Measurements from ENCODE around the gene IL16. TPM values are rescaled to one million over a fixed set of nuclear protein-coding genes. Genes with fewer than 3 reads are reported as not detected.

Gene IL16
- total RNA-seq, 1 donor from 2014 or later, result 0.99 TPM

GRCh38 chr15:81174125-81174791 lies 22.4 kb upstream of the IL16 start:
- no peak for DNase-seq (ENCODE audit: low read depth in 2 of 2)

GRCh38 chr15:81174792-81175327 lies 21.8 kb upstream of the IL16 start:
- no peak for DNase-seq (ENCODE audit: low read depth in 2 of 2)

- DNase-seq (ENCODE audit: low read depth in 2 of 2), result no peak
Measured at GRCh38 chr15:81175496-81175895, 21.2 kb upstream of the IL16 start.

DNA sequence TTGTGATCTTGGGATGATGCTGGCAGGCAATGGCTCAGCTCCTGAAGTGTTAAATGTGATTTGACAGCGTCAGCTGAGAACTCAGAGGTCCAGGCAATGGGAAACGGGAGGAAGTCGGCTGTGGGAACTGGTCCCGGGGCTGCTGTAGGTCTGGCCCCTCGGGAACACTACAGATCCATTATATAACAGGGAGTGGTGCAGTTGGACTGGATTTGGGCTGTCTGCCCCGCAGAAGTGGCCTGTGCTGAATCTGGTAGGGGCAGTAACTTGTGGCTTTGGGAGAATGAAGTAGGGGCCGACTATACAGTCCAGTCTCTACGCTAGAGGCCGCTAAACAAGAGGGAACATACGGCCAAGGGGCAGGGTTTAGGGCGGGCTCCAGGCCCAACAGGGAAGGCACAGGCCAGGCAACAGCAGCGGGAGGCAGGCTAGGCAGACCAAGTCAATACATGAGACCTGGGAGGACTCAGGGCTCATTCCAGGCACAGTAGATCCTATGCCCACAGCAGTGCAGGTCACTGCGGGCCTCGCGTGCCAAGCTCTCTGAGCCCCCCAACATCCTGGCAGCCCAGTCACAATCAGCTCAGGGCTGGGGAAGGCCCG lies 20.3 kb upstream of the IL16 start:
- DNase-seq (ENCODE audit: low read depth in 2 of 2), result no peak

GRCh38 chr15:81178365-81178764 lies 18.3 kb upstream of the IL16 start:
- no peak for DNase-seq (ENCODE audit: low read depth in 2 of 2)

- DNase-seq (ENCODE audit: low read depth in 2 of 2), result no peak
Measured at GRCh38 chr15:81181220-81181619, 15.5 kb upstream of the IL16 start.

- DNase-seq (ENCODE audit: low read depth in 2 of 2), result no peak
Measured at GRCh38 chr15:81182031-81182755, 14.5 kb upstream of the IL16 start.

DNA sequence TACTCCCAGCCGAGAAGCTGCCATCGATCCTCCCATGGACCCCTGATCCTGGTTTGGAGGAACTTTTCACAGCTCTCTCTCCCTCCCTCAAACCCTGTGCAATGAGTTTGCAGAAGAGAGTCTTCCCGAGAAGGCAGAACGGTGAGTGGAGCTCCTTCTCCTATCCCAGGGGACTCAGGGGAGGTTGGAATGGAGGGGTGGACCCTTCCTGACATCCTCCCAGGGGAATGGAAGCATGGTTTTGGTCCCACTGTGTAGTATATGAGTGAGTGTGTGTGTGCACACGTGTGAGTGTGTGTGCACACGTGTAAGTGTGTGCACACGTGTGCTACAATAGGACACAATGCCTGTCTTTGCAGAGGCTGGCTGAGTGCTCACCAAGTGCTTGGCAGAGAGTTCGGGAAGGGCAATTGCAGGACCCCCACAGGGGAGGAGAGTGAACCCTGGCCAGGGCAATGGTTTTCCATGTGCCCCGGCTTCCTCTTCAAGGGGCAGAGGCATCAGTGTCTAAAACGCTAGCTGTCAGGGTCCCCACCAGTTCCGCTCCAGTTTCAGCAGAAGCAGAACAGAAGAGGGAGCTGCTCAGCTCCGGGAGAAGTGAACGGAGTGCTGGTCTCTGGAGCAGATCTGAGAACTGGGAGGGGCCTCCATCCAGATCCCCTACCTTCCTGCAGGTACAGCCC lies 13.8 kb upstream of the IL16 start:
- DNase-seq (ENCODE audit: low read depth in 2 of 2), result no peak

DNA sequence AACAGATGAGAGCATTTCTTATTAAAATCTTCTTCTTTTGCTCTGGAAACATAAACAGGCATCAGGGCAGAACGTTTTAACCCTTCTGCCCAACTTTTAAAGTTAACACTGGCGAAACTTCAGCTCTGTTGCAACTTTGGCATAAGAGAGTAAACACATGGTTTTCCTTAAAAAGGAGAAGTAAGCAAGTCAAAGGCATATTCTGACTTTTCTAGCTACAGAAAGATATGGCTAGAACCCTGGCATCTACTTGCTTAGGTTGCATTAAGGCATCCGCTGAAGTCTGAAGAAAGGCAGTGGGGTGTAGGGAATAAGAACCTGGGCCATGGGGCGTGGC lies 13.3 kb upstream of the IL16 start:
- DNase-seq (ENCODE audit: low read depth in 2 of 2), result no peak

DNA sequence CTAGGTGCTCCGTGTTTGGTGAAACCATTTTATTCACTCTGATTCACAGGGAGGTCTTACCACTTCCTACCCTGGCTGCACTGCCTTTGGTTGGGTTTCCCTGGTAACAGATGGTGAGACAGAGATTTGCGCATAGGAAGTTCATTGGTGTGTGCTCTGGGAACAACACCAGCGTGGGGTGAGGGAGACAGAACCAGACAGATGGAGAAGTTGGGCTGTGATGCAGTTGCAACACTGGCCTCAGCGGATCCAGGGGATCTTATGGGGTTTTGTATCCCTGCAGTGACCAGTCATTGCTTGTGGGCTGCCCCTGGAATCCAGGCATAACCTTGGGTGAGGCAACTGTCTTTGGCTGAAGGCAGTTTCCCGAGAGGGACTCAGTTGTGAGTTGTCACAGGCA lies 12.5 kb upstream of the IL16 start:
- DNase-seq (ENCODE audit: low read depth in 2 of 2), result no peak

DNA sequence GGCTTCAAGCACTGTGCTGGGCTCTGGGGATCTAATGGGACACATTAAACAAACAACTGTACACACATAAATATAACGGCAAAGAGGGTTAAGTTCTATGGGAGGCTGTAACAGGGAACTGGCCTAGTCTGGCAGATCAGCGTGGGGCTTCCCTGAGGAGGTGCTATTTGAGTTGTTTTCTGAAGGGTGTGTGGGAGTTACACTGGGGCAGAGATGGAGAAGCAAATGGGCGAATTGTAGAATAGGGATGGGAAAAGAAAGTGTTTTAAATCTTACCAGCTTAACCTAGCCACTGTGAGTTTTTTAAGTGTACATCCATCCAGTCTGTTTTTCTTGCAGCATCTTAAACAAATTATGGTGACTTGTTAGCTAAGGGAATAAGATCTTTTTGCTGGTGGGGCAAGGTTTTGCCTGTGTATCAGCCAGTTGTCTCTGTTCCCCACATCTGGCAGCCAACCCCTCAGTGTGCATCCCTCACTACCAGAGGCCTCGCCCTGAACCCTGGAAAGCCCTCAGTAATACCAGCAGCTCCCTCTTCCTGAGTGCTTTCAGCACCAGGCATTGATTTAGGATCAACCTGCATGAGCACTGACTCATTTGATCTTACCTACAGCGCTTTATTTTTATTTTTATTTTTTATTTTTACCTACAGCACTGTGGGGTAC lies 10.9 kb upstream of the IL16 start:
- DNase-seq (ENCODE audit: low read depth in 2 of 2), result no peak

GRCh38 chr15:81188354-81188753 lies 8.3 kb upstream of the IL16 start:
- no peak for DNase-seq (ENCODE audit: low read depth in 2 of 2)

DNA sequence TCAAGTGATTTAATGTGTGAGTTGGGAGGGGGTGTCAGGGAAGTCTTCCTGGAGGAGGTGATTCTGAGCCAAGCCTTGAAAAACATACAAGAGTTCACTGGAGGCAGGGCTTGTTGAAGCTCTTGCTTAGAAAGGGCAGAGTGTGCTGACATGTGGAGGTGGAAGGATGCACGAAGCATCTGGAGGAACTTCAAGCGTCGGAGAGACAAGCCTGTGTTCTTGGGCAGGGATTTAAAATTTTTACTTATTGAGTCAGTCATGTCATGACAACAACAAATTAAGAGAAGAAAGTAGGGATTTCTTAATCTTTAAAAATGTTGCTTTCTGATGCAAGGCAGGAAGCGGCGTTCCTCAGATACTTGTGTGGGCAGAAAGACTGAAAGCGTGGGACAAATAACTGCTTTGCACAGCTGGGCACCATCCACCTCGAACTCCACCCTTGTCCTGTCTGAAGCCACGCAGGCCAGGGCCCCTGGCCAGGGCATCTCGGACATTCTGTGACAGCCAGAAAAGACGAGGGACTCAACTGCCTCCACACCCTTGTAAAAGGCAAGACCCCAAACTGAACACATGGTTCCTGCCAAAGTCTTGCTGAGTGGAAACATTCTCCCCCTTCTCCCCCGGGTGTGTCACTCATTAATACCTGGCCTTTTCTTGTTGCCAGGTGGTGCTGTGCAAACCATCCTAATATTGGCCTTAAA lies 6.9 kb upstream of the IL16 start:
- DNase-seq (ENCODE audit: low read depth in 2 of 2), result no peak

- no peak for DNase-seq (ENCODE audit: low read depth in 2 of 2)
Measured at GRCh38 chr15:81190922-81191507, 5.7 kb upstream of the IL16 start.

DNA sequence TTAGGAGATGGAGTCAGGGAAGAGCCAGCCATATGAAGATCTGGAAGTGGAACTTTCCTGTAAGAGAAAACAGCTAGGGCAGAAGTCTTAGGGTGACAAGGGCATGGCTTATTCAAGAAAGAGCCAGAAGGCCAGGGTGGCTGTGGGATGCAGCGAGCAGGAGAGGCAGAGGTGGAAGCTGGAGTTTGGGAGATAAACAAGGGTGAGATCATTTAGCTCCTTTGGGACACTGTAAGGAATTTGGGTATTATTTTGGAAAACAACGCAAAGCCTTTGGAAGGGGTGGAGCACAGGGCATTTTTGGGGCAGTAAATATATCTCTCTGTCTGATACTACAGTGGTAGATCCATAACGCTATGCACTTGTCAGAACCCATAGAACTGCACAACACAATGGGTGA lies 5.0 kb upstream of the IL16 start:
- no peak for DNase-seq (ENCODE audit: low read depth in 2 of 2)

GRCh38 chr15:81194723-81195122 lies 2.0 kb upstream of the IL16 start:
- DNase-seq (ENCODE audit: low read depth in 2 of 2), result no peak

DNA sequence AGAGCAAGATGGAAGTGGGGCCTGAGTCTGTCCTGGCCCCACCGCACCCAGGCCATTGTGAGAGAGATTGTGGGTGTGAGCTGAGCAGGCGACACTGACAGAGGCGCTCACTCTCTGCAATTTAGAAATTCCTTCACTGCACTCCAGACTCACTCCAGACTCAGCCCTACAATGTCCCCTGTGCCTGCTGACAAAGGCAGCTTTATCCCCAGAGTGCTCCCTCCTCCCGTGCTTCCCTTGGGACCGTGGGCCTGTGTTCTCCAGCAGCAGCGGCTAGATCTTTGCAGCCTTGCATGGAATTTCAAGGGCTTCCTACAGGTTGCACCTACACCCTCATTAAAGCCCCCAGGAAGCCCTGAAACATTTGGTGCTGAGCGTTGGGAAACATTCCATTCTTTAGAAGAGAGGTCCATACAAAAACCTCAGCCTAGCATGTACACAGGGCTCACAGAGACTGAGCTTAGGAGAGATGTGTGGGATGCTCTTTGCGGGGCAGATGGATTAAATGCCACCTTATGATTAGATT lies 1.3 kb upstream of the IL16 start:
- no peak for DNase-seq (ENCODE audit: low read depth in 2 of 2)

GRCh38 chr15:81197255-81197630 lies 564 bp downstream of the IL16 start:
- DNase-seq (ENCODE audit: low read depth in 2 of 2), result no peak

DNA sequence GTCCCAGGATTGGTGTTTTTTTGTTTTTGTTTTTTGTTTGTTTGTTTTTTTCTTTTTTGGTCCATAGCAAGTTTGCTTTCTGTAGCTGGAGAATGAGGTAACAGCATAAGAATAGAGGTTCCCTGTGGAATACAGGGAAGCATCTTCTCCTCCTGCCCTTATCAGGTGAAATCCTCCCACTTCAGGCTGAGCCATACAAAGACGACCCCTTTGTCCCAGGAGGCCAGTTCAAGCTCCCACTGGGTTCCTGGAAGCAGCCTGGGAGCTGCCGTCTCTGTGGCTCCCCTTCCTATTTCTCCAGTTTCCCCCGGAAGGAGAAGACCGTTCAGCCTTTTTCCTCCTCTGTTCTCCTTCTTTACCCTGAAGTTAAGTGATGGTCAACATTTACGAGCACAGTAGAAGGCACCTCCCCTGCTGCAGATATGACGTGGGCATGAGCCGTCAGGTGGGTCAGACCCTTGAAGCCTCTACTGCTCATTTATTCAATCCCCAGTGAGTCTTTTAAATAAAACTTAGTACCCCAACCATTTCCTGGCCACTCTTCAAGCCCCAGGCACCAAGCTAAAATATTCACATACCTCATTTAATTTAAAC lies 1.1 kb downstream of the IL16 start:
- DNase-seq (ENCODE audit: low read depth in 2 of 2), result no peak

Measured in lung microvascular endothelial cell (primary cell).